Esophagus muscularis mucosa (tissue), 4 donors: ENCODE measurements around the gene ARHGEF37. TPM values are rescaled to one million over a fixed set of nuclear protein-coding genes. Genes with fewer than 3 reads are reported as not detected.

Source experiments
- DNase-seq: peaks from one replicate; pipeline ENCODE4 v3.0.0-alpha.2; 2017; ENCODE audit errors: extremely low spot score
- H3K27ac ChIP-seq, 4 donors: fragments of 200-600 bp; sonication (generic); replicated peaks in 1 of 4; 1 replicate in 3 of 4; 2 replicates in 1 of 4; pipeline ENCODE4 v1.5.1; 2016 to 2019; ENCODE audit warnings: mild to moderate bottlenecking in 1 of 4
- H3K27me3 ChIP-seq, 4 donors: fragments of 200-600 bp; sonication (generic); one replicate each; pipeline versions ENCODE4 v1.5.1 to v1.6.0; 2016 to 2019
- H3K36me3 ChIP-seq, 4 donors: fragments of 200-600 bp; sonication (generic); one replicate each; pipeline ENCODE4 v1.5.1; 2016 to 2019
- H3K4me1 ChIP-seq, 4 donors: fragments of 200-600 bp; sonication (generic); one replicate each; pipeline ENCODE4 v1.5.1; 2016 to 2019
- H3K4me3 ChIP-seq, 4 donors: fragments of 200-600 bp; sonication (generic); 1 replicate in 2 of 4; 2 replicates in 2 of 4; pipeline ENCODE4 v1.5.1; 2016 to 2019; ENCODE audit warnings: mild to moderate bottlenecking in 4 of 4, moderate library complexity in 1 of 4
- H3K9me3 ChIP-seq, 4 donors: fragments of 200-600 bp; sonication (generic); 1 replicate in 3 of 4; 2 replicates in 1 of 4; pipeline ENCODE4 v1.5.1; 2016 to 2019
- EP300 ChIP-seq: sonication (generic); formaldehyde crosslinking; IDR thresholded peaks from one replicate; pipeline ENCODE4 v1.6.1; 2017; ENCODE audit warnings: antibody characterized with exemption
- POLR2A ChIP-seq: fragments of 450-650 bp; IDR thresholded peaks from one replicate; pipeline ENCODE4 v1.6.1; 2017; ENCODE audit warnings: antibody characterized with exemption, moderate library complexity, mild to moderate bottlenecking, low read depth
- POLR2AphosphoS5 ChIP-seq, 2 donors: sonication (generic); formaldehyde crosslinking; IDR thresholded peaks; one replicate each; pipeline ENCODE4 v1.6.1; 2017; ENCODE audit warnings: antibody characterized with exemption in 2 of 2
- WGBS: methylation state at CpG from one replicate; pipeline ENCODE4 v1.1.5; 2018; 5-methylcytosine and 5-hydroxymethylcytosine counted together
- intact Hi-C: fragments of 100-400 bp; cut with DNase I; formaldehyde crosslinking; loops from one replicate; pipeline ENCODE4 v1.15.1; 2023
- total RNA-seq, 4 donors: library from RNA; depleted of rRNA; stranded (reverse); fragments of >200 nt; gene quantifications; one replicate each; pipeline versions ENCODE4 v1.1.0 to v1.2.1, GENCODE V29; 2016
- TF ChIP-seq, protein P1 (sequence below), 3 experiments: fragments of 200-600 bp in 2 of 3; fragments of 450-650 bp in 1 of 3; sonication (generic) in 2 of 3; IDR thresholded peaks; one replicate each; pipeline ENCODE4 v1.5.1; 2017 to 2019; ENCODE audit warnings: antibody characterized with exemption in 3 of 3, mild to moderate bottlenecking in 2 of 3, moderate library complexity in 1 of 3

The ARHGEF37 gene
- total RNA-seq, 4 donors from 2014 or later = 11.9 to 22.0 (median 19.5) TPM

- intact Hi-C loops = no loop called here
- Histone ChIP-seq H3K36me3 (peaks cover 14 to 80% (median 50%) of the 10 kb centered on the region in 4 donors), H3K27me3 (no peaks in the 10 kb centered on the region), H3K27ac (no peak overlapping the region), H3K4me3 (no peak overlapping the region), H3K4me1 (peaks cover 3 to 8% (median 6%) of the 10 kb centered on the region in 4 donors), H3K9me3 (no peaks in the 10 kb centered on the region)
- TF ChIP-seq EP300 (no peak), POLR2AphosphoS5 (IDR thresholded peaks at IDR 0.05) (no peak), POLR2A (no peak)
- TF ChIP-seq, protein P1, sequence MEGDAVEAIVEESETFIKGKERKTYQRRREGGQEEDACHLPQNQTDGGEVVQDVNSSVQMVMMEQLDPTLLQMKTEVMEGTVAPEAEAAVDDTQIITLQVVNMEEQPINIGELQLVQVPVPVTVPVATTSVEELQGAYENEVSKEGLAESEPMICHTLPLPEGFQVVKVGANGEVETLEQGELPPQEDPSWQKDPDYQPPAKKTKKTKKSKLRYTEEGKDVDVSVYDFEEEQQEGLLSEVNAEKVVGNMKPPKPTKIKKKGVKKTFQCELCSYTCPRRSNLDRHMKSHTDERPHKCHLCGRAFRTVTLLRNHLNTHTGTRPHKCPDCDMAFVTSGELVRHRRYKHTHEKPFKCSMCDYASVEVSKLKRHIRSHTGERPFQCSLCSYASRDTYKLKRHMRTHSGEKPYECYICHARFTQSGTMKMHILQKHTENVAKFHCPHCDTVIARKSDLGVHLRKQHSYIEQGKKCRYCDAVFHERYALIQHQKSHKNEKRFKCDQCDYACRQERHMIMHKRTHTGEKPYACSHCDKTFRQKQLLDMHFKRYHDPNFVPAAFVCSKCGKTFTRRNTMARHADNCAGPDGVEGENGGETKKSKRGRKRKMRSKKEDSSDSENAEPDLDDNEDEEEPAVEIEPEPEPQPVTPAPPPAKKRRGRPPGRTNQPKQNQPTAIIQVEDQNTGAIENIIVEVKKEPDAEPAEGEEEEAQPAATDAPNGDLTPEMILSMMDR (IDR thresholded peaks at IDR 0.05) = no peak
- no peak for DNase-seq
- 91% methylated on average over 4 of the region's 4 CpGs for WGBS
These were observed 21.9 kb downstream of the ARHGEF37 start for GRCh38 chr5:149603210-149603609.

DNA sequence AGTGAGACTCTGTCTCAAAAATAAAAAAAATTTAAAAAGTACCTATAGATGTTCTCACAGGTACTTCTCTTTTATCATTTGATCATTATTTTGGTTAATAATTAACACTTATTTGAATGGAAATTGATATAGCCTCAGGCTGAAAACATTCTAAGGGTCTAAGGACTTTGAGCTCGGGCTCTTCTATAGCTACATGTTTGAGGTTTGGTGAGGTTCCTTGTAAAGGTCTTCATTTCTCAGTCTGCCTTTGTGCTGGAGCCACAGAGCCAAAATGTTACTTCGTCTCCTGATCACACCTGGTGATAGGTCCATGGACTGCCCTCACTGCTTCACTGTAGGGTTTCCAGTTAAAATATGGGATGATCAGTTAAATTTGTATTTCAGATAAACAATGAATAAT is 22.6 kb downstream of the ARHGEF37 start:
- peaks cover 3 to 8% (median 6%) of the 10 kb centered on the region in 4 donors for H3K4me1 ChIP-seq
- H3K4me3 ChIP-seq = no peak overlapping the region
- DNase-seq = no peak
- H3K27ac ChIP-seq = no peak overlapping the region
- H3K36me3 ChIP-seq = peaks cover 14 to 86% (median 54%) of the 10 kb centered on the region in 4 donors
- intact Hi-C loops = no loop called here
- 98% methylated on average over 2 of the region's 2 CpGs for WGBS
- no peaks in the 10 kb centered on the region for H3K9me3 ChIP-seq
- TF ChIP-seq, protein P1 (IDR thresholded peaks at IDR 0.05) = no peak
- TF ChIP-seq POLR2AphosphoS5 (IDR thresholded peaks at IDR 0.05) = no peak
- no peak for TF ChIP-seq EP300
- TF ChIP-seq POLR2A = no peak
- H3K27me3 ChIP-seq = no peaks in the 10 kb centered on the region

DNA sequence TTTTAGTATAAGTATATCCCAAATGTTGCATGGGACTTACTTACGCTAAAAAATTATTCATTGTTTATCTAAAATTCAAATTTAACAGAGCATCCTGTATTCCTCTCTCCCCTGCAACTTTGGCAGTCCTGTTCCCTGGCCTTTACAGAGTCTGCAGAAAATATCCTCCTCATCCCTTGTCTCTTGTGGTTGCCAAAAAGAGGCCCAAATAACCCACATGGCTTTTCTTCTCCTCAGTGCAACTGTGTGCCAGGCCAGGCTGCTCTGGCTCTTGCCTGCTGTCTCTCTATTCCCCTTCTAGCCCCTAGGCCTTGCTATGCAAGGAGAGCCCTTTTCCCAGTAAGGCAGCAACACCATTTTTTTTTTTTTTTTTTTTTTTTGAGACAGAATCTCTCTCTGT is 23.0 kb downstream of the ARHGEF37 start:
- Histone ChIP-seq H3K4me1 (peaks cover 3 to 8% (median 6%) of the 10 kb centered on the region in 4 donors), H3K36me3 (peaks cover 14 to 86% (median 55%) of the 10 kb centered on the region in 4 donors), H3K27me3 (no peaks in the 10 kb centered on the region), H3K9me3 (no peaks in the 10 kb centered on the region), H3K27ac (no peak overlapping the region), H3K4me3 (no peak overlapping the region)
- WGBS = 100% methylated on average over 1 of the region's 1 CpG
- no peak for DNase-seq
- intact Hi-C loops = no loop called here
- TF ChIP-seq POLR2A (no peak), EP300 (no peak), POLR2AphosphoS5 (IDR thresholded peaks at IDR 0.05) (no peak)
- TF ChIP-seq, protein P1 (IDR thresholded peaks at IDR 0.05) = no peak

- DNase-seq = no peak
- Histone ChIP-seq H3K4me1 (peaks cover 3 to 8% (median 7%) of the 10 kb centered on the region in 4 donors), H3K9me3 (peaks cover 0 to 3% (median 0%) of the 10 kb centered on the region in 4 donors), H3K36me3 (peaks cover 14 to 88% (median 62%) of the 10 kb centered on the region in 4 donors), H3K27ac (no peak overlapping the region), H3K4me3 (no peak overlapping the region), H3K27me3 (no peaks in the 10 kb centered on the region)
- TF ChIP-seq POLR2AphosphoS5 (IDR thresholded peaks at IDR 0.05) (no peak), POLR2A (no peak), EP300 (no peak)
- TF ChIP-seq, protein P1 (IDR thresholded peaks at IDR 0.05) = no peak
- intact Hi-C loops = no loop called here
- WGBS = 88% methylated on average over 5 of the region's 5 CpGs
These were observed 24.2 kb downstream of the ARHGEF37 start for GRCh38 chr5:149605354-149605997.
